Lower leg skin (tissue), 4 donors: ENCODE results near the gene MARCKS. TPM values are rescaled to one million over a fixed set of nuclear protein-coding genes. Genes with fewer than 3 reads are reported as not detected.

ENCODE experiments used
- DNase-seq, 2 donors: peaks; one replicate each; pipeline ENCODE4 v3.0.0-alpha.2; 2019; ENCODE audit warnings: low spot score in 2 of 2
- H3K4me3 ChIP-seq: fragments of 200-600 bp; sonication (generic); 2 replicates; pipeline ENCODE4 v1.5.1; 2017; ENCODE audit warnings: mild to moderate bottlenecking, low read depth; ENCODE audit not compliant: poor library complexity, severe bottlenecking
- CTCF ChIP-seq, 3 donors: fragments of 450-650 bp; IDR thresholded peaks; one replicate each; pipeline ENCODE4 v1.5.1; 2016; ENCODE audit warnings: antibody characterized with exemption in 3 of 3, mild to moderate bottlenecking in 3 of 3, moderate library complexity in 2 of 3
- POLR2A ChIP-seq, 2 donors: fragments of 450-650 bp; IDR thresholded peaks; one replicate each; pipeline ENCODE4 v1.6.1; 2016 to 2017; ENCODE audit warnings: antibody characterized with exemption in 2 of 2, mild to moderate bottlenecking in 1 of 2, moderate library complexity in 1 of 2
- WGBS, 2 donors: methylation state at CpG; one replicate each; pipeline ENCODE4 v1.1.5; 2018; 5-methylcytosine and 5-hydroxymethylcytosine counted together
- intact Hi-C: fragments of 100-400 bp; cut with DNase I; formaldehyde crosslinking; loops from one replicate; pipeline ENCODE4 v1.15.0; 2023; ENCODE audit warnings: low total_unique reads
- total RNA-seq, 4 donors: library from RNA; depleted of rRNA; stranded (reverse); fragments of >200 nt; gene quantifications; one replicate each; pipeline ENCODE4 v1.1.0, GENCODE V29; 2016

The MARCKS gene
- total RNA-seq, 4 donors from 2014 or later = 48.6 to 130 (median 66.2) TPM

DNA sequence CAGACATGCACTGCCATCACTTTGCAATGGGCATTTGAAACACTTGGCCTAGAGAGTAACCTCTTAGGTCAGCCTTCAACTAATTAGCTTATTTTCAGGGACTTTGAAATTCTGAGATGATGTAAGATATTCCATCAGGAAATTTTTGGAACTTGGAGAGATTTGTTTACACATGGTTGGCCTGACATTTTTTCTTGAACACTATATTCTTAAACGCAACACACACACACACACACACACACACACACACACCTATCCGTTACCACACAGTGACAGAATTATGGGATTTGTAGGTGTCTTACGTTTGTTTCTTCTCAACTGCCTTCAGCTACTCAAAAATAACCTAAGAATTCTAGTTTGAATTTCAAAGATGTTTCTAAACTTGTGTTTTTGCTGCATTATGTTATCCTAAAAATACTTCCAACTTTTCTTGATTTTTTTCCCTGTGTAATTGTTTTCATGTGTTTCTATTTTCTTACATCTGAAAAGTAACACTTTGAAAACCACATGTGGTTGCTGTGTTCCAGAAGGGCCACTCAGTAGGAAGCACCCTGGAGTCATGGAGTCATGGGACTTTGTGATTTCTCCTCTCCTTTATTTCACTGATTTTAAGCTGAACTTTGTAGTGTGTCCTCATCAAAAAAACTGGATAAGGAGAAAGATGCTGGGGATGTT lies 31.9 kb downstream of the MARCKS start:
- intact Hi-C loops = no loop called here
- TF ChIP-seq CTCF (IDR thresholded peaks at IDR 0.05) (no peak), POLR2A (IDR thresholded peaks at IDR 0.05) (no peak)
- no peak overlapping the region for H3K4me3 ChIP-seq
- 61 to 68% methylated on average over 3 of the region's 3 CpGs for WGBS, 2 donors
- no peak for DNase-seq

DNA sequence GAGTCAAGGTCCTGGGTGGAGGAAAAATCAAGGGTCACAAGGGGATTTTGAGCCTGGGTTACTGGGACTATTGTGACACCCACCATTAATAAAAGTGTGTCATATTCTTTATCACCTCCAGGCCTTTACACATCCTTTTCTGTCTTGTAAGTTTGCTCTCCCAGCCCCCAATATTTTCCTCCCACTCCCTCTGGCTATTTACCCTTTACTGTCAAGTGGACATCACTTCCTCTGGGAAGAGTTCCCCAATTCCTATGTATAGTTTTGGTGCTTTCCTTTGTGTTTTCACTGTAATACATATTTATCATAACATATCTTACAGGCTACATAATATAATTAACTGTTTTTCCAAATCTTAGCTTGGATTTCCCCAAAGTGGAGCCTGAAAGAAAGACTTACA lies 36.3 kb downstream of the MARCKS start:
- no peak for TF ChIP-seq CTCF (IDR thresholded peaks at IDR 0.05)
- TF ChIP-seq POLR2A (IDR thresholded peaks at IDR 0.05) = no peak
- DNase-seq = no peak
- intact Hi-C loops = no loop called here
- H3K4me3 ChIP-seq = no peak overlapping the region

DNA sequence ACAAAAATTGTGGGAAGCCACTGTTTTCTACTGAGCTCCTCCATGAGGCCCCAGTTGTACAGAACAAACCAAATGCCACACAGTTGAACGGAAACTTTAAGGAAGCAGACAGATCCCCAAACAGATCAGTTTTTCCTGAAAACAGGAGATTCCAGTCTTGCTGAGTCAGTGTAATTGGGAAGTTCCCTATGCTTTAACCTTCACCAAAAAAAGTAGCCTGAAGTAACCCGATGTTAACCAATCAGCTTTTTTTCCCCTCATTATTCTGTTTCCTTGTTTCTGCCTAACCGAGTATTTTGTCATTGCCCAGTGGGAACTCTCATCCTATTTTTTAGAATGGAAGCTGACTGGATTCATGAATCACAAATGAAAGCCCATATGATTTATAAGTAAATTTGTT lies 36.7 kb downstream of the MARCKS start:
- DNase-seq = no peak
- TF ChIP-seq POLR2A (IDR thresholded peaks at IDR 0.05) = no peak
- no peak for TF ChIP-seq CTCF (IDR thresholded peaks at IDR 0.05)
- 52 to 59% methylated on average over 3 of the region's 3 CpGs for WGBS, 2 donors
- intact Hi-C loops = no loop called here
- no peak overlapping the region for H3K4me3 ChIP-seq

- WGBS, 2 donors = 69% methylated on average over 6 of the region's 6 CpGs
- no peak for DNase-seq
- no peak overlapping the region for H3K4me3 ChIP-seq
- TF ChIP-seq POLR2A (IDR thresholded peaks at IDR 0.05) (no peak), CTCF (IDR thresholded peaks at IDR 0.05) (no peak)
- intact Hi-C loops = no loop called here
These were observed 37.8 kb downstream of the MARCKS start for GRCh38 chr6:113894712-113895674.

DNA sequence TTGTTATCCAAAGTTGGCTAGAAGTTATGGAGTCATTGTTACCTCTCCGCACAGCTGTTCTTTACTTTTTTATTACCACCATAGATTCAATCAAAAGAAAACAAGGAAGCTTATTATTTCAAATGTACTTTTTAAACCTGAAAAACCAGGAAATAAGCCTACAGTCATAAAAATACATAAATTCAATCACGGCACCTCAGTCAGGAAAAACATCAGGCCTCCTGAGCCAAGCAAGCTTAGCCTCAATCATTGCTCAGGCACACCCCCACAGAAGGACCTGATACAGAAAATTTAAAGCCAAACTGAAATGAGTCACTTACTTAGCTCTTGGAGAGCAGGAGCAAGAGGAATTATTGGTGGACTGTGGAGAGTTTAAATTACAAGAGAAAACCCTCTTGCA lies 44.3 kb downstream of the MARCKS start:
- no peak for DNase-seq
- 77 to 83% methylated on average over 2 of the region's 2 CpGs for WGBS, 2 donors
- intact Hi-C loops = no loop called here

More for the DNA sequence above, 44.3 kb downstream of the MARCKS start:
- no peak overlapping the region for H3K4me3 ChIP-seq
- TF ChIP-seq CTCF (IDR thresholded peaks at IDR 0.05) = no peak
- TF ChIP-seq POLR2A (IDR thresholded peaks at IDR 0.05) = no peak
